PC-3 (cell line): ENCODE data around the gene CDH4. TPM values are rescaled to one million over a fixed set of nuclear protein-coding genes. Genes with fewer than 3 reads are reported as not detected.

Experiments used
- ATAC-seq: fragments of 200-7000 bp; cut with Tn5 transposase; 2 replicates; pipeline ENCODE4 v1.9.1; 2020; ENCODE audit warnings: mild to moderate bottlenecking, moderate library complexity
- BruUV-seq: library from RNA; stranded (reverse); fragments of 400-500 nt; replicated peaks from 2 replicates; lab custom pipeline; 2021; lab: Mats Ljungman, UMichigan
- CTCF ChIA-PET: fragments of 300-600 bp; sonication (Branson Sonifier 250); formaldehyde crosslinking; loops from one replicate; lab custom pipeline; 2022; ENCODE audit warnings: antibody characterized with exemption; lab: Charles Lee
- POLR2A ChIA-PET: fragments of 300-600 bp; sonication (Branson Sonifier 250); formaldehyde crosslinking; loops from one replicate; lab custom pipeline; 2022; ENCODE audit warnings: antibody characterized with exemption; ENCODE audit not compliant: unreplicated experiment; lab: Charles Lee
- DNase-seq: peaks from one replicate; pipeline ENCODE4 v3.0.0-alpha.2; 2015
- H2AFZ ChIP-seq: fragments of 300-600 bp; sonication (generic); 2 replicates; pipeline ENCODE4 v1.6.0; 2016; ENCODE audit warnings: antibody characterized with exemption, low read length
- H3F3A ChIP-seq: fragments of 300-600 bp; sonication (generic); one replicate; pipeline ENCODE4 v1.6.0; 2017; ENCODE audit warnings: antibody characterized with exemption, low read length, control low read depth, mild to moderate bottlenecking; ENCODE audit not compliant: unreplicated experiment
- H3K27ac ChIP-seq: fragments of 300-600 bp; sonication (generic); 2 replicates; pipeline ENCODE4 v1.5.1; 2016; ENCODE audit warnings: mild to moderate bottlenecking, low read length
- H3K27me3 ChIP-seq: fragments of 300-600 bp; sonication (generic); 2 replicates; pipeline ENCODE4 v1.6.1; 2016; ENCODE audit warnings: low read length, mixed read lengths
- H3K36me3 ChIP-seq: fragments of 300-600 bp; sonication (generic); 2 replicates; pipeline ENCODE4 v1.6.1; 2016; ENCODE audit warnings: low read depth, mixed run types, low read length, mixed read lengths
- H3K4me1 ChIP-seq: fragments of 300-600 bp; sonication (generic); 2 replicates; pipeline ENCODE4 v1.5.1; 2016; ENCODE audit warnings: low read length; ENCODE audit not compliant: insufficient read depth
- H3K4me2 ChIP-seq: fragments of 300-600 bp; sonication (generic); 2 replicates; pipeline ENCODE4 v1.6.0; 2016; ENCODE audit warnings: low read length
- H3K4me3 ChIP-seq: fragments of 300-600 bp; sonication (generic); 2 replicates; pipeline ENCODE4 v1.5.1; 2016; ENCODE audit warnings: mild to moderate bottlenecking, low read length, mixed read lengths
- H3K79me2 ChIP-seq: fragments of 300-600 bp; sonication (generic); 2 replicates; pipeline ENCODE4 v1.6.1; 2017; ENCODE audit warnings: low read length, mixed read lengths
- H3K9ac ChIP-seq: fragments of 300-600 bp; sonication (generic); 2 replicates; pipeline ENCODE4 v1.6.0; 2016; ENCODE audit warnings: mild to moderate bottlenecking, low read length
- H3K9me2 ChIP-seq: fragments of 300-600 bp; sonication (generic); replicated peaks from 2 replicates; pipeline ENCODE4 v1.6.1; 2016; ENCODE audit warnings: mixed run types, low read length, mixed read lengths
- H3K9me3 ChIP-seq: fragments of 300-600 bp; sonication (generic); 2 replicates; pipeline ENCODE4 v1.6.1; 2016; ENCODE audit warnings: low read length, mixed read lengths
- H4K20me1 ChIP-seq: fragments of 300-600 bp; sonication (generic); 2 replicates; pipeline ENCODE4 v1.6.1; 2016; ENCODE audit warnings: low read length, mixed read lengths
- EZH2 ChIP-seq: fragments of 300-600 bp; sonication (generic); IDR thresholded peaks from one replicate; pipeline ENCODE4 v1.6.1; 2017; ENCODE audit warnings: antibody characterized with exemption, mild to moderate bottlenecking, low read length; ENCODE audit not compliant: unreplicated experiment
- EZH2phosphoT487 ChIP-seq: fragments of 300-600 bp; sonication (generic); IDR thresholded peaks from 2 replicates; pipeline ENCODE4 v1.6.1; 2018; ENCODE audit warnings: mild to moderate bottlenecking, antibody characterized with exemption, low read length, borderline replicate concordance
- intact Hi-C: fragments of 100-400 bp; cut with micrococcal nuclease; formaldehyde crosslinking; loops from 2 replicates; pipeline ENCODE4 v1.9.0; 2023
- total RNA-seq: library from RNA; depleted of rRNA; stranded (reverse); fragments of >200 nt; gene quantifications from 2 replicates; pipeline ENCODE4 v1.2.3, GENCODE V29; 2014
- TF ChIP-seq, protein P1 (sequence below): fragments of 300-600 bp; sonication (generic); conservative IDR thresholded peaks from 2 replicates; pipeline ENCODE4 v1.5.1; 2017; ENCODE audit warnings: antibody characterized with exemption, low read depth, mild to moderate bottlenecking, low read length

CDH4 gene
- total RNA-seq, 1 experiment from 2014 or later = not detected

DNA sequence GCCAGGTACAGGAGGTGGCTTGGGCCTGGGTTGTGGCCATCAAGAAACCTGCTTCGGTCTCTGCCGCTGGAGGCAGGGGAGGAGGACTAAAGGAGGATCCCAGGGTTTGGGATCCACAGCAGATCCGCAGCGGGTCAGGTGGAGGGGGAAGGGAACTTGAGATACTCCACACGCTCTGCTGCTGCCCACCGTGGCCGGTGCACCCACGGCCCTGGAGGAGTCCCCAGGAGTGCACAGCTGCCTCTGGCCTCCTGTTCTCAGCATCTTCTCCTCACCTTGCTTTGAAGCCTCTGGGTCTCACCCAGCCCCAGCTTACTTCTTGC, 286.8 kb downstream of the CDH4 start:
- DNase-seq = no peak
- Histone ChIP-seq H3K4me3 (no peak overlapping the region), H3K9me2 (no peaks in the 10 kb centered on the region), H3K9ac (no peak overlapping the region), H3K27me3 (peaks cover 84% of the 10 kb centered on the region), H3K4me1 (no peaks in the 10 kb centered on the region), H4K20me1 (no peaks in the 10 kb centered on the region), H3K36me3 (no peaks in the 10 kb centered on the region), H3K79me2 (no peaks in the 10 kb centered on the region), H2AFZ (no peak overlapping the region), H3K9me3 (no peaks in the 10 kb centered on the region), H3K27ac (no peak overlapping the region), H3K4me2 (no peak overlapping the region), H3F3A (no peaks in the 10 kb centered on the region)
- ChIA-PET CTCF (no interaction called here), POLR2A (no interaction called here)
- TF ChIP-seq EZH2phosphoT487 = no peak
- TF ChIP-seq, protein P1, sequence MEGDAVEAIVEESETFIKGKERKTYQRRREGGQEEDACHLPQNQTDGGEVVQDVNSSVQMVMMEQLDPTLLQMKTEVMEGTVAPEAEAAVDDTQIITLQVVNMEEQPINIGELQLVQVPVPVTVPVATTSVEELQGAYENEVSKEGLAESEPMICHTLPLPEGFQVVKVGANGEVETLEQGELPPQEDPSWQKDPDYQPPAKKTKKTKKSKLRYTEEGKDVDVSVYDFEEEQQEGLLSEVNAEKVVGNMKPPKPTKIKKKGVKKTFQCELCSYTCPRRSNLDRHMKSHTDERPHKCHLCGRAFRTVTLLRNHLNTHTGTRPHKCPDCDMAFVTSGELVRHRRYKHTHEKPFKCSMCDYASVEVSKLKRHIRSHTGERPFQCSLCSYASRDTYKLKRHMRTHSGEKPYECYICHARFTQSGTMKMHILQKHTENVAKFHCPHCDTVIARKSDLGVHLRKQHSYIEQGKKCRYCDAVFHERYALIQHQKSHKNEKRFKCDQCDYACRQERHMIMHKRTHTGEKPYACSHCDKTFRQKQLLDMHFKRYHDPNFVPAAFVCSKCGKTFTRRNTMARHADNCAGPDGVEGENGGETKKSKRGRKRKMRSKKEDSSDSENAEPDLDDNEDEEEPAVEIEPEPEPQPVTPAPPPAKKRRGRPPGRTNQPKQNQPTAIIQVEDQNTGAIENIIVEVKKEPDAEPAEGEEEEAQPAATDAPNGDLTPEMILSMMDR = no peak
- no peak for TF ChIP-seq EZH2
- intact Hi-C loops = no loop called here
- BruUV-seq = no TSS peak
- no peak for ATAC-seq

GRCh38 chr20:61539706-61540360, 287.8 kb downstream of the CDH4 start:
- no peak overlapping the region for H3K4me3 ChIP-seq
- H3K79me2 ChIP-seq = no peaks in the 10 kb centered on the region
- no peak overlapping the region for H3K9ac ChIP-seq
- no peaks in the 10 kb centered on the region for H3K36me3 ChIP-seq
- no peak overlapping the region for H3K4me2 ChIP-seq
- H3K27ac ChIP-seq = no peak overlapping the region
- ChIA-PET POLR2A (no interaction called here), CTCF (no interaction called here)
- no peak overlapping the region for H2AFZ ChIP-seq
- intact Hi-C loops = no loop called here
- H3K9me3 ChIP-seq = no peaks in the 10 kb centered on the region
- no peaks in the 10 kb centered on the region for H4K20me1 ChIP-seq
- no peaks in the 10 kb centered on the region for H3K4me1 ChIP-seq
- DNase-seq (no peak), ATAC-seq (no peak)
- H3K27me3 ChIP-seq = peaks cover 87% of the 10 kb centered on the region
- no peaks in the 10 kb centered on the region for H3F3A ChIP-seq
- BruUV-seq = no TSS peak
- no peaks in the 10 kb centered on the region for H3K9me2 ChIP-seq
- TF ChIP-seq EZH2 (no peak), EZH2phosphoT487 (no peak)
- TF ChIP-seq, protein P1 = no peak

DNA sequence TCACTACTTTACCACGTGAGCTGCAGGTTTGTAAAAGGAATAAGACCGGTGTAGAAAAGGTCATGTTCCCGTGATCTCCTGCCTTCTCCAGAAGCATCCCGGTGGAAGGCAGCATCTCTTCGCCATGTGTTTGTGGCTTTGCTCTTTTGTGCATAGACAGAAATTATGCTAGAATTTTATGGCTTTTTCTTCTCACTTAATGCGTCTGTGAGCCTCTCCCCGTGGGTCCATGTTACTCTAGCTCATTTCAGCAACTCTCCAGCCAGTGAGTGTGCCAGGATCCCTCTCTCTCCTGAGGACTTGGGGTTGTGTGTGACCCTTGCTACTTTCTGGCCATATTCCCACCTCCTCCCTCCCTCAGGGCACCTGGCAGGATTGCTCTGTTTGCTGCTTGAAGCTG, 289.5 kb downstream of the CDH4 start:
- Histone ChIP-seq H3K9me3 (no peaks in the 10 kb centered on the region), H3K27me3 (peaks cover 78% of the 10 kb centered on the region), H3K4me1 (no peaks in the 10 kb centered on the region), H3K36me3 (no peaks in the 10 kb centered on the region), H3K79me2 (no peaks in the 10 kb centered on the region), H3K9ac (no peak overlapping the region), H2AFZ (no peak overlapping the region), H3K9me2 (no peaks in the 10 kb centered on the region), H4K20me1 (no peaks in the 10 kb centered on the region), H3F3A (no peaks in the 10 kb centered on the region), H3K4me2 (no peak overlapping the region), H3K4me3 (no peak overlapping the region), H3K27ac (no peak overlapping the region)
- ATAC-seq (no peak), DNase-seq (no peak)
- TF ChIP-seq EZH2 (no peak), EZH2phosphoT487 (no peak)
- TF ChIP-seq, protein P1 = no peak
- ChIA-PET CTCF (no interaction called here), POLR2A (no interaction called here)
- no TSS peak for BruUV-seq
- intact Hi-C loops = no loop called here
